ENCODE measurements around the gene MEGF8. TPM values are rescaled to one million over a fixed set of nuclear protein-coding genes. Genes with fewer than 3 reads are reported as not detected.

Gene MEGF8
- total RNA-seq, 1 donor from 2014 or later, result 69.3 TPM

DNA sequence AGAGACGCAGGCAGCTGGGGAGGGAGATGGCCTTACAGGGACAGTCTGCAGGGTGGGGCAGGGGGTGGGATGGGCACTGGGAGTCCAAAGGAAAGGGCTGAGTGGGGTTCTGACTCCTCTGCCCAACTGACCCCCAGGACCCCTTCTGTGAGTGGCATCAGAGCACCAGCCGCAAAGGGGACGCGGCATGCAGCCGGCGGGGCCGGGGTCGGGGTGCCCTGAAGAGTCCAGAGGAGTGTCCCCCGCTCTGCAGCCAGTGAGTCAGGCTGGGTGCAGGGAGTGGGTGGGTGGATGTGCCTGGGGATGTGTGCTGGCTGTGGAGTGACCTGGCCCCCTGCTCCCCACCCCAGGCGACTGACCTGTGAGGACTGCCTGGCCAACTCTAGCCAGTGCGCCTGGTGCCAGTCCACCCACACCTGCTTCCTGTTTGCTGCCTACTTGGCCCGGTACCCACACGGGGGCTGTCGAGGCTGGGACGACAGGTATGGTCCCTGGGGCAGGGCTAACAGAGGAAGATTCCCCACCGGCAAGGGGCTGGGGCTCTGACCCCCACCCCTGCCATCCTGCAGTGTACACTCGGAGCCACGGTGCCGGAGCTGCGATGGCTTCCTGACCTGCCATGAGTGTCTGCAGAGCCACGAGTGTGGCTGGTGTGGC is 25.8 kb downstream of the MEGF8 start:
- Mint-ChIP-seq H3K9me3 (ENCODE audit: unreplicated experiment) (no peaks in the 10 kb centered on the region), H3K27me3 (ENCODE audit: unreplicated experiment) (peaks cover 10% of the 10 kb centered on the region), H3K4me1 (ENCODE audit: unreplicated experiment) (no peaks in the 10 kb centered on the region), H3K4me3 (ENCODE audit: unreplicated experiment) (no peak overlapping the region), H3K27ac (ENCODE audit: unreplicated experiment) (no peak overlapping the region), H3K36me3 (ENCODE audit: low read depth, unreplicated experiment) (peaks cover 35% of the 10 kb centered on the region)
- no peak for DNase-seq (ENCODE audit: low spot score)
- TF ChIP-seq, protein P1, sequence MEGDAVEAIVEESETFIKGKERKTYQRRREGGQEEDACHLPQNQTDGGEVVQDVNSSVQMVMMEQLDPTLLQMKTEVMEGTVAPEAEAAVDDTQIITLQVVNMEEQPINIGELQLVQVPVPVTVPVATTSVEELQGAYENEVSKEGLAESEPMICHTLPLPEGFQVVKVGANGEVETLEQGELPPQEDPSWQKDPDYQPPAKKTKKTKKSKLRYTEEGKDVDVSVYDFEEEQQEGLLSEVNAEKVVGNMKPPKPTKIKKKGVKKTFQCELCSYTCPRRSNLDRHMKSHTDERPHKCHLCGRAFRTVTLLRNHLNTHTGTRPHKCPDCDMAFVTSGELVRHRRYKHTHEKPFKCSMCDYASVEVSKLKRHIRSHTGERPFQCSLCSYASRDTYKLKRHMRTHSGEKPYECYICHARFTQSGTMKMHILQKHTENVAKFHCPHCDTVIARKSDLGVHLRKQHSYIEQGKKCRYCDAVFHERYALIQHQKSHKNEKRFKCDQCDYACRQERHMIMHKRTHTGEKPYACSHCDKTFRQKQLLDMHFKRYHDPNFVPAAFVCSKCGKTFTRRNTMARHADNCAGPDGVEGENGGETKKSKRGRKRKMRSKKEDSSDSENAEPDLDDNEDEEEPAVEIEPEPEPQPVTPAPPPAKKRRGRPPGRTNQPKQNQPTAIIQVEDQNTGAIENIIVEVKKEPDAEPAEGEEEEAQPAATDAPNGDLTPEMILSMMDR (IDR thresholded peaks at IDR 0.05; ENCODE audit: unreplicated experiment), result no peak

DNA sequence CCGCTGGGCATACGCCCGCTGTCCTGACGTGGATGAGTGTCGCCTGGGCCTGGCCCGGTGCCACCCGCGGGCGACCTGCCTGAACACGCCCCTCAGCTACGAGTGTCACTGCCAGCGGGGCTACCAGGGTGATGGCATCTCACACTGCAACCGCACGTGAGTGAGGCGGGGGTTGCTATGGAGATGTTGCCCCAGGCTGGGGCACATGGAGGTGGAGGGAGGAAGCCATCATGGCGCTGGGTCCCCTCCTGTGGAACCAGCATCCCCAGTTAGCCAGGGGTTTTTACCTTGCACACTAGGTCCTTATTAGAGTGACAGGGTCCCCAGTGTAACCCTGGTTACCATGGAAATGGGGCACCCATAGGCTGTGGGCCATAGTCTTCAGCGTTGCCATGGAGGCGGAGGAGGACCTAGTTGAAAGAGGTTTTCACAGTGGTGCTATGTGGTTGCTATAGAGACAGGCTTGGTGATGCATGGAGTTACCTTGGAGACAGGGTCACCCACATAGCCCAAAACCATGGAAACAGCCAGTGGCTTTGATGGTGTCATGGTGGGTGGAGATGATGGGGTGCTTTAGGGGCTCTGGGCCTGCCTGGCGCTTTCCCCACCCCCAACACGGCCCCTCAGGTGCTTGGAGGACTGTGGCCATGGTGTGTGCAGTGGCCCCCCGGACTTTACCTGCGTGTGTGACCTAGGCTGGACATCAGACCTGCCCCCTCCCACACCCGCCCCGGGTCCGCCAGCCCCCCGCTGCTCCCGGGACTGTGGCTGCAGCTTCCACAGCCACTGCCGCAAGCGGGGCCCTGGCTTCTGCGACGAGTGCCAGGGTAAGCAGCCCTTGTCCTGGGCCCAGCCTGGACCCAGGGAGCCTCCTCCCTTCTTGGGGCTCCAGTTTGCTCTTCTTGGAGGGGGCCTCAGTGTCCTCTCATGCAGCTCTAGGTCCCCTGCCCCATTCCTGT is 27.1 kb downstream of the MEGF8 start:
- H3K9me3 Mint-ChIP-seq (ENCODE audit: unreplicated experiment), result no peaks in the 10 kb centered on the region
- peaks cover 8% of the 10 kb centered on the region for H3K27me3 Mint-ChIP-seq (ENCODE audit: unreplicated experiment)
- TF ChIP-seq, protein P1 (IDR thresholded peaks at IDR 0.05; ENCODE audit: unreplicated experiment), result no peak
- H3K36me3 Mint-ChIP-seq (ENCODE audit: low read depth, unreplicated experiment), result peaks cover 32% of the 10 kb centered on the region
- H3K4me3 Mint-ChIP-seq (ENCODE audit: unreplicated experiment), result no peak overlapping the region
- no peaks in the 10 kb centered on the region for H3K4me1 Mint-ChIP-seq (ENCODE audit: unreplicated experiment)
- no peak overlapping the region for H3K27ac Mint-ChIP-seq (ENCODE audit: unreplicated experiment)
- DNase-seq (ENCODE audit: low spot score), result no peak

DNA sequence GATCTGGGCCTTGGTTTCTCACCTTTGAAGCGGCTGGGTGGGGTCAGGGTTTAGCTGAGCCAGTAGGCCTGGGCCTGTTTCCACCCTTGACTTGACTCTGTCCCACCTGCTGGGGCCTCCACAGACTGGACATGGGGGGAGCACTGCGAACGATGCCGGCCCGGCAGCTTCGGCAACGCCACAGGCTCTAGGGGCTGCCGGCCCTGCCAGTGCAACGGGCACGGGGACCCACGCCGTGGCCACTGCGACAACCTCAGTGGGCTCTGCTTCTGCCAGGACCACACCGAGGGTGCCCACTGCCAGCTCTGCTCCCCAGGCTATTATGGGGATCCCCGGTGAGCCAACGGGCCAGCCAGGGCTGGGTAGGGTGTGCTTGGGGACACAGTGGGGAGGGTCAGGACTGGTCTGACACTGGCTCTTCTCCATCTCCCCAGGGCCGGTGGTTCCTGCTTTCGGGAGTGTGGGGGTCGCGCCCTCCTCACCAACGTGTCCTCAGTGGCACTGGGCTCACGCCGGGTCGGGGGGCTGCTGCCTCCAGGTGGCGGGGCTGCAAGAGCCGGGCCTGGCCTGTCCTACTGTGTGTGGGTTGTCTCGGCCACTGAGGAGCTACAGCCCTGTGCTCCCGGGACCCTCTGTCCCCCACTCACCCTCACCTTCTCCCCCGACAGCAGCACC is 28.0 kb downstream of the MEGF8 start:
- H3K27me3 Mint-ChIP-seq (ENCODE audit: unreplicated experiment), result peaks cover 10% of the 10 kb centered on the region
- no peaks in the 10 kb centered on the region for H3K9me3 Mint-ChIP-seq (ENCODE audit: unreplicated experiment)
- no peak overlapping the region for H3K27ac Mint-ChIP-seq (ENCODE audit: unreplicated experiment)
- no peaks in the 10 kb centered on the region for H3K4me1 Mint-ChIP-seq (ENCODE audit: unreplicated experiment)
- TF ChIP-seq, protein P1 (IDR thresholded peaks at IDR 0.05; ENCODE audit: unreplicated experiment), result no peak
- peaks cover 27% of the 10 kb centered on the region for H3K36me3 Mint-ChIP-seq (ENCODE audit: low read depth, unreplicated experiment)
- no peak overlapping the region for H3K4me3 Mint-ChIP-seq (ENCODE audit: unreplicated experiment)
- DNase-seq (ENCODE audit: low spot score), result no peak

DNA sequence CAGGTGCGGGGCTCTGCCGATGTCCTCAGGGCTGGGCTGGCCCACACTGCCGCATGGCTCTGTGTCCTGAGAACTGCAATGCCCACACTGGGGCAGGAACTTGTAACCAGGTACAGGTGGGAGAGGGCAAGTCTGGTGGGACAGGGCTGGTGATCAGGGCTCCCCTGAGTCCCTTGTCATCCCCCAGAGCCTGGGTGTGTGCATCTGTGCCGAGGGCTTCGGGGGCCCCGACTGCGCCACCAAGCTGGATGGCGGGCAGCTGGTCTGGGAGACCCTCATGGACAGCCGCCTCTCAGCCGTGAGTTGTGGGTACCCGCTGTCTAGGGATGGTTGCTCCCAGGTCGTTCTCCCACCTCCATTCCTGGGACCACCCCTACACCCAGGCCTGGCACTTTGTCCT is 30.5 kb downstream of the MEGF8 start:
- Mint-ChIP-seq H3K4me1 (ENCODE audit: unreplicated experiment) (peaks cover 3% of the 10 kb centered on the region), H3K27me3 (ENCODE audit: unreplicated experiment) (peaks cover 10% of the 10 kb centered on the region), H3K4me3 (ENCODE audit: unreplicated experiment) (no peak overlapping the region), H3K9me3 (ENCODE audit: unreplicated experiment) (no peaks in the 10 kb centered on the region), H3K27ac (ENCODE audit: unreplicated experiment) (no peak overlapping the region), H3K36me3 (ENCODE audit: low read depth, unreplicated experiment) (peaks cover 27% of the 10 kb centered on the region)
- no peak for DNase-seq (ENCODE audit: low spot score)
- TF ChIP-seq, protein P1 (IDR thresholded peaks at IDR 0.05; ENCODE audit: unreplicated experiment), result no peak

All from endothelial cell (in vitro differentiated cells).